Tibial artery (tissue), 4 donors: ENCODE data around the gene SND1.

Experiments used
- DNase-seq, 2 donors: peaks; one replicate each; pipeline ENCODE4 v3.0.0-alpha.2; 2019
- H3K27ac ChIP-seq, 2 donors: fragments of 200-600 bp; sonication (generic) in 1 of 2; 1 replicate in 1 of 2; 2 replicates in 1 of 2; pipeline ENCODE4 v1.5.1; 2018 to 2019; ENCODE audit warnings: mild to moderate bottlenecking in 1 of 2
- H3K27me3 ChIP-seq, 2 donors: fragments of 200-600 bp; sonication (generic) in 1 of 2; one replicate each; pipeline versions ENCODE4 v1.5.1 to v1.6.0; 2016 to 2019
- H3K36me3 ChIP-seq, 3 donors: fragments of 200-600 bp; sonication (generic) in 2 of 3; one replicate each; pipeline ENCODE4 v1.5.1; 2016 to 2019; ENCODE audit warnings: mild to moderate bottlenecking in 2 of 3
- H3K4me1 ChIP-seq, 4 donors: fragments of 200-600 bp; sonication (generic) in 2 of 4; 1 replicate in 3 of 4; 2 replicates in 1 of 4; pipeline ENCODE4 v1.5.1; 2016 to 2019
- H3K4me3 ChIP-seq, 2 donors: fragments of 200-600 bp; sonication (generic) in 1 of 2; 1 replicate in 1 of 2; 2 replicates in 1 of 2; pipeline ENCODE4 v1.5.1; 2018 to 2019; ENCODE audit warnings: mild to moderate bottlenecking in 2 of 2
- H3K9me3 ChIP-seq, 3 donors: fragments of 200-600 bp; sonication (generic) in 1 of 3; one replicate each; pipeline ENCODE4 v1.5.1; 2016 to 2019
- intact Hi-C: fragments of 100-400 bp; cut with DNase I; formaldehyde crosslinking; loops from one replicate; pipeline ENCODE4 v1.15.0; 2023; ENCODE audit warnings: low total_unique reads
- TF ChIP-seq, protein P1 (sequence below), 2 experiments: fragments of 200-600 bp in 1 of 2; fragments of 450-650 bp in 1 of 2; IDR thresholded peaks; one replicate each; pipeline ENCODE4 v1.5.1; 2017 to 2019; ENCODE audit warnings: antibody characterized with exemption in 2 of 2, mild to moderate bottlenecking in 1 of 2, moderate library complexity in 1 of 2

Gene SND1

DNA sequence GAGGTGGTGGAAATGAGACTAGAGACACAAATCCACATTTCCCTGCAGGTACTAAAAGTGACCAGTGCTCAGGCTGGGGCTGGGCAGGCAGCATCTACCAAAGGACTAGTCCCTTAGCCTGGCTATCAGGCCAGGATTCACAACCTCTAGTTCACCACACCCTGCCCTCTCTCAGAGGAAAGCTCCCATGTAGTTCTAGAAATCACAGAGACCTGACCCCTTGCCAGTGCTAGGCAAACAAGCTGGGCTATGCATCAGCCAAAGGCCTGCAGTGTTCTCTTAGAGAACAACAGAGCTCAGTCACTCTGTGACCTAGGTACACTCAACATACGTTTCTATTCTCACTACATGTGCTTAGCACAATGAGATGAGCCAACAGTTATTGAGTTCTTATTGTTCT lies 405.9 kb downstream of the SND1 start:
- no peaks in the 10 kb centered on the region for H3K27me3 ChIP-seq
- TF ChIP-seq, protein P1, sequence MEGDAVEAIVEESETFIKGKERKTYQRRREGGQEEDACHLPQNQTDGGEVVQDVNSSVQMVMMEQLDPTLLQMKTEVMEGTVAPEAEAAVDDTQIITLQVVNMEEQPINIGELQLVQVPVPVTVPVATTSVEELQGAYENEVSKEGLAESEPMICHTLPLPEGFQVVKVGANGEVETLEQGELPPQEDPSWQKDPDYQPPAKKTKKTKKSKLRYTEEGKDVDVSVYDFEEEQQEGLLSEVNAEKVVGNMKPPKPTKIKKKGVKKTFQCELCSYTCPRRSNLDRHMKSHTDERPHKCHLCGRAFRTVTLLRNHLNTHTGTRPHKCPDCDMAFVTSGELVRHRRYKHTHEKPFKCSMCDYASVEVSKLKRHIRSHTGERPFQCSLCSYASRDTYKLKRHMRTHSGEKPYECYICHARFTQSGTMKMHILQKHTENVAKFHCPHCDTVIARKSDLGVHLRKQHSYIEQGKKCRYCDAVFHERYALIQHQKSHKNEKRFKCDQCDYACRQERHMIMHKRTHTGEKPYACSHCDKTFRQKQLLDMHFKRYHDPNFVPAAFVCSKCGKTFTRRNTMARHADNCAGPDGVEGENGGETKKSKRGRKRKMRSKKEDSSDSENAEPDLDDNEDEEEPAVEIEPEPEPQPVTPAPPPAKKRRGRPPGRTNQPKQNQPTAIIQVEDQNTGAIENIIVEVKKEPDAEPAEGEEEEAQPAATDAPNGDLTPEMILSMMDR (IDR thresholded peaks at IDR 0.05) = no peak
- intact Hi-C loops = no loop called here
- H3K36me3 ChIP-seq = no peaks in the 10 kb centered on the region
- no peak overlapping the region for H3K4me3 ChIP-seq
- no peak for DNase-seq
- no peak overlapping the region for H3K27ac ChIP-seq
- H3K4me1 ChIP-seq = no peaks in the 10 kb centered on the region
- no peaks in the 10 kb centered on the region for H3K9me3 ChIP-seq

DNA sequence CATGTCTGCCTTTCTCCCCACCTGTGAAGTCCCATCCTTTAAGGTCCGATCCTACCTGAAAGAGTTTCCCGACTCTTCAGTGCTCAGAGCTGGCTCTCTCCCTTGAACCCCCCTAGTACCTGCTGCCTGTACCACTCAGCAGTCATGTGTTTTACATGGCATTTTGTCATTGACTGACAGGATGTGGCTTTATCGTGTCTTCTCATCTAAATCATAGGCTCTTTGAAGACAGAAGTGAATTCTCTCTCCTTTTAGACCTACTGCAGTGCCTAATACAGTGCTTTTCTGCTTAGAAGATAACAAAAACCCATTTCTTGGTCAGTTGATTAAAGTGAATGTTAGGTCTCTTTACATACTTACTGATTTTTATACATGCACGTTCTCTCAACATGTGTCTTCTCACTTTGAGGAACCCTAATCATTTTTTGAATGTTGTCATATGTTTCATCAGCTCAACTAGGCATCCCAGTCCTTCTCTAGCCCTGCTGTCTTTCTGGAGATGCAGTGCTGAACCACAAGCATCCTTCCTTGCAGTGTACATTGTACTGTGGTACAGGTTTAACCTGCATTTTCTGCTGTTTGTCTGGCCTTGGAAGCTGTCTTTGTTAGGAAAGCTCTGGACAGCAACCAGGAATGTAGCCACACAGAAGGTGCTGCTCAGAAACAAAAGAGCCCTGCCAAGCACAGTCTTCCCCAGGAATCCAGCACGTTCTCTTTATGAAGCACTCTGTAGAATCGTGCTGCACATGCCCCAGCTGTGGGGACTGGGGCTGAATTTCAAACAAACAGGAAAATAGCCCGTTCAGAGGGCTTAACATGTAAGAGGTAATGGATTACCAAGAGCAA lies 407.4 kb downstream of the SND1 start:
- intact Hi-C loops = no loop called here
- TF ChIP-seq, protein P1 (IDR thresholded peaks at IDR 0.05) = no peak
- no peak for DNase-seq

DNA sequence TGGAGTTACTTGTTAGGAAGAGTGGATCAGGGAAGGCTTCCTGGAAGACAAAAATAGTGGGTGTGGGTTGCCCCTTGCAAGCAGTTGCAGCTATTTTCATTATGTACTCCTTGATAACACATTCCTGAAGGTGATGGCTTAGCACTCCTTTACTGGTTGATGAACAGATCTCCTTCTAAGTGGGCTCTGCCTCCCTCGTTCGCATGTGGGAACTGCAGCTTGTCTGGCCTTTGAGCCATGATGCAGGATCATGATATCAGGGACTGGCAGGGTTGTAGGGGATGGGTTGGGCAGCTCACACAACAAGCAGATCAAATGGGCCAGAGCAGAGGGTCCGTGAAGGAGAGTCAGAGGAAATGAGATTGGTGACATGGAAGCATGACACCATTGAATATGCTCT lies 408.0 kb downstream of the SND1 start:
- intact Hi-C loops = no loop called here
- no peaks in the 10 kb centered on the region for H3K27me3 ChIP-seq
- H3K36me3 ChIP-seq = no peaks in the 10 kb centered on the region
- no peak overlapping the region for H3K4me3 ChIP-seq
- TF ChIP-seq, protein P1 (IDR thresholded peaks at IDR 0.05) = no peak
- H3K9me3 ChIP-seq = no peaks in the 10 kb centered on the region
- no peaks in the 10 kb centered on the region for H3K4me1 ChIP-seq
- no peak overlapping the region for H3K27ac ChIP-seq
- no peak for DNase-seq

More for the DNA sequence above, 407.4 kb downstream of the SND1 start:
- H3K4me1 ChIP-seq = no peaks in the 10 kb centered on the region
- H3K9me3 ChIP-seq = no peaks in the 10 kb centered on the region
- H3K27ac ChIP-seq = no peak overlapping the region
- no peaks in the 10 kb centered on the region for H3K27me3 ChIP-seq
- no peaks in the 10 kb centered on the region for H3K36me3 ChIP-seq
- H3K4me3 ChIP-seq = no peak overlapping the region

DNA sequence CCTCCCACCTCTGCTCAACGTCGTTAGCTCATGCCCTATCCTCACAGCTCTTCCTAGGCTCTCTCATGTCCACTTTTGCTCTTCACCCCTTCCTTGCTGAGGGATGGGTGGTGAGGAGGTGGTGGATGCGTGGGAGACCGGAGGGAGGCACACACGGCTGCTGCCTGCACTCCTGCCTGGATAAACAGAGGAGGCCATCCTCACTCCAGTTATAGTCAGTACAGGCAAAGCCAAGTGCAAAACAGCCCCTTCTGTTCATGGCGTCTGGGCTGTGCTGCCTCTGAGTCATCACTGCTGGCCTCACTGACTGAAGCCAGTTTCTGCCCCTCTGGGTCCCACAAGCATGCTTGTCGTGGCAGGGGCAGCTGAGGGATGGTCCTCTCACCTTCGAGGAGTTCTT lies 411.1 kb downstream of the SND1 start:
- TF ChIP-seq, protein P1 (IDR thresholded peaks at IDR 0.05) = no peak

DNA sequence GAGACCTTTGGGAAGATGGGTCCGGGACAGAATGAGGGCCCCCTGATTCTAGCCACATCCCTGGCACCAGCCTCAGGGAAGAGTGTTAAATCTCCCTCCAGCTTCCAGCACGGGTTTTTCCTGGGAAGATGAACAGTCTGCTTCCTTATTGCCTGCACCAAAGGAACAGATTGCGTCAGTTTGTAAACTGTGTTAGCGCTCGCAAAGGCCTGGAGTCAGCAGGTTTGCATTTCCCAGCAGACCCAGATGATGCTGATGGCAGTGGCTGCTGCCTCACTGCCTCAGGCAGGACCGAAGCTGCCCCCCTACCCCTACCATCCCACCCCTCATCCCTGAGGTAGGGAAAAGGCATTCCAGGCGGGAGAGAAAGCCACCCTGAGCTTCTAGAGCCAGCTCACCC lies 413.9 kb downstream of the SND1 start:
- Histone ChIP-seq H3K4me3 (no peak overlapping the region), H3K36me3 (no peaks in the 10 kb centered on the region), H3K9me3 (no peaks in the 10 kb centered on the region), H3K4me1 (no peaks in the 10 kb centered on the region), H3K27me3 (no peaks in the 10 kb centered on the region), H3K27ac (no peak overlapping the region)
- TF ChIP-seq, protein P1 (IDR thresholded peaks at IDR 0.05) = no peak
- no peak for DNase-seq
- intact Hi-C loops = no loop called here

More for the DNA sequence above, 411.1 kb downstream of the SND1 start:
- Histone ChIP-seq H3K27ac (no peak overlapping the region), H3K27me3 (no peaks in the 10 kb centered on the region), H3K4me3 (no peak overlapping the region), H3K9me3 (no peaks in the 10 kb centered on the region), H3K36me3 (no peaks in the 10 kb centered on the region), H3K4me1 (no peaks in the 10 kb centered on the region)
- intact Hi-C loops = no loop called here
- DNase-seq = no peak
